ENCODE measurements around the gene EEIG2. TPM values are rescaled to one million over a fixed set of nuclear protein-coding genes. Genes with fewer than 3 reads are reported as not detected.

Gene EEIG2
- 10 to 100 TPM; 26.2 to 51.6 TPM for total RNA-seq

DNA sequence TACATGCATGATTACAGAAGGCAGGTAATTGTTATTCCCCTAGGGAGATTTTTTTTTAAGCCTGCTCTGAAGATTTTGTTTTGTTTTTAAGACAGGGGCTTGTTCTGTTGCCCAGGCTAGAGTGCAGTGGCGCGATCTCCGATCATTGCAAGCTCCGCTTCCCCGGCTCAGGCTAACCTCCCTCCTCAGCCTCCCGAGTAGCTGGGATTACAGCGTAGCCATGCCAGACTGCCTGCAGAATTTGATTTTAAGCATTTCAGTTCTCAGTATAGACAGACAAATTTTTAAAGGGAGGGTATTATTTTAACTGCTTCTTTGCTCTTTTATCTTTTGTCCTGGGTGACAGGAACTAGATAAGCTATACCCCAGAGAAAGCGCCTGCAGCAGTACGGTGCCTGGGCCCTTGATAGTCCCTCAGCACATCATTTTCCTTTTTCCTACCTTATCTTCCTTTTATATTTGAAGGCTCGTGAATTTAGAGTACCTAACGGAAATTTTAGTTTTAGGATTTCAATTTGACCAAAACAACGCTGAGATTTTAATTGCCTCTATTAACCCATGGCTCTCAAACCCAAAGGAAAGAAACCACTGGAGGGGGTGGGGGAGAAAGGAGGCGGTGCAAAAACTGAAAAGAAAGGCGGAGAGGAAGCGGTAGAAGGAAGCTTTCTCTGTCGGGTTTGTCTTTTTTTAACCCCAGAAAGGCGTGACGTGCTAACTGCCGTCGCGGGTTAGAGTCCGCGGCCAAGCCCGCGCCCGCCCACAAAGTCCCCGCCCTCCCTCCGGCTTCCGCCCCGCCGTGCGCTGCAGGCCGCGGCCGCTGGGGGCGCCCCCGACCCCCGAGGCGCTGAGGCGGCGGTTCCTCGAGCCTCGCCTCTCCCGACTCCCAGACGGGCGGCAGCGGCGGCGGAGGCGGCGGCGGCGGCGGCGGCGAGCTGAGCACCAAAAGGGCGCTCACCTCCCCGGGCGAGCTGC, at the start of gene EEIG2:
TSS of gene EEIG2 (plus strand) at position 886 of the 972 bp plus-strand sequence. CDS start 329 bp downstream, outside the sequence.

Other genes with a start within 250 kb of the EEIG2 start
- gene NBPF6, start 109.8 kb upstream of the EEIG2 start, total RNA-seq = under 1 TPM; 0.33 to 0.34 TPM
- gene HENMT1, start 101.0 kb downstream of the EEIG2 start, total RNA-seq = 1 to 10 TPM; 3.4 to 3.7 TPM
- 10 to 100 TPM; 17.2 to 22.3 TPM for gene PRPF38B, start 132.2 kb downstream of the EEIG2 start, total RNA-seq
- gene FNDC7, start 152.8 kb downstream of the EEIG2 start, total RNA-seq = under 1 TPM; 0.33 to 0.34 TPM
- gene STXBP3, start 186.6 kb downstream of the EEIG2 start, total RNA-seq = 10 to 100 TPM; 41.3 to 49.2 TPM

All from melanocyte of skin (primary cell).